GM18870 (cell line): Measurements from ENCODE around the gene MDFI.

ENCODE experiments used
- ATAC-seq: cut with Tn5 transposase; IDR thresholded peaks from one replicate; pipeline ENCODE4 v1.9.1; 2021; ENCODE audit warnings: moderate library complexity; ENCODE audit not compliant: unreplicated experiment

MDFI gene

GRCh38 chr6:41670703-41671360, 32.6 kb downstream of the MDFI start:
- ATAC-seq = no peak

- no peak for ATAC-seq
Measured at GRCh38 chr6:41671376-41671775, 33.1 kb downstream of the MDFI start.

DNA sequence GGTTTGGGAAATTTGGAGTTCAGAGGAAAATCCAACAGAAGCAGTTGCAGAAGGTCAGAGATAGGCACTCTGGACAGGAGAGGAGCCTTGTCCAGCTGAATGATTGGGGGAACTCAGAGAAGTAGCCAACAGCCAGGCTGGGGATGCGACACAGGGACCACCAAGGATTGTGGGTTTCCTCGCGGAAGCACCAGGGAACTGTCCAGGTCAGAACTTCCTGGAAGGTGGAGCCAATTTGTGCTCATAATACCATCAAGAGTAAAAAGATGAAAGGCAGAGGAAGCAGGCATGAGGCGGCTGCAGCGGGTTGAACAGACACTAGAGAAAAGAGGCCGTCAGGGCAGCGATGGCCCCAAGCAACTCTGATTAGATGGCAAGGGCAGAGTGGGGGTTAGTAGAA, 33.7 kb downstream of the MDFI start:
- no peak for ATAC-seq

DNA sequence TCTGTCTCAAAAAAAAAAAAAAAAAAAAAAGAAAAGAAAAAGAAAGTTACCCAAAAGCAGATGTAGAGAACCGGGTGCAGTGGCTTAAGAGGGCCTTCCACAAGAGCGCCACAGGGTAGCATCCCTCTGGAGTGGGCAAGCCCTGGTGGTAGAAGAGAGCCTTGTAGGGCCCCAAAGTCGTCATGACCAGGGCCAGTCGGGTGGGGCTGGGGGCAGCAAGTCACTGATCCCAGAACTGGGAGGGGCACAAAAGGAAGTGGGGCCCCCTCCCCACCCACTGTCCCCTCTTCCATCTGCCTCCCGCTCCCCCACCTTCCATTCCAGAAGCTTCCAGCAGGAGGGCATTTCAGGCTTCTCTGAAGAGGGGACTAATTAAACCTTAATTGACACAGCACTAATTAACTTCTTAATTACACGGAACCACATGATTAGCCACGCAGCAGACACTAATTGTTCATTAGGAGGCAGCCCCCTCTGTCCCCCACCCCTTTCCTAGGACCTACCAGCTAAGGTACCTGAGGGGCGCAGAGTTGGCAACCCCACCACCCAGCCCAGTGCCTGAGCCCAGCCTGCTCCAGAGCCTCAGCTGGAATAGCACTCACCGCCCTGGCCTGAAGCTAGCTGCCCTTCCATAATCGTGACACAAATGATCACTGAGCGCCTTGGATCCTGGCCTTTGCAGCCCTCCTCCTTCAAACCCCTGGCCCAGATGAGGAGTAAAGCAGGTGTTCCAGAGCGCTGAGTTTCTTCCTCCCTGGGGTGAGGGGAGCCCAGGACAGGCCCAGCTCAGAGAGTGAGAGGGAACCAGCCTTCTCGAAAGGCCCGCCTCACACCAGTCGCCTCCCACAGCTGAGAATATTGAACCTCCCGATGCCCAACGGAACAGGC, 34.8 kb downstream of the MDFI start:
- ATAC-seq = no peak

DNA sequence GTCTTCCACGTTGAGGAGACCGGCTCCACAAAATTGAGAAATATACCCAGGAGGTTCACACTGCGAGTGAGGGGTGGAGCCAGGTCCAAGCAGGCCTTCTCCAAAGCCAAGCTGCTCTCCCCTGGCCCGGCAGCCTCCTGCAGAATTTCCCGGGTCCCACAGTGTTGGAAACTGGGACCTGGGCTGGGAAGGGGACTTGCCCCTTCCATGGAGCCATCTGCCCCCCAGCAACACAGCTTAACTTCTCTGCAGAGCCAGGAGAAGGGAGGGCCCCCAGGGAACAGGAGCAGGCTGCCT, 35.4 kb downstream of the MDFI start:
- no peak for ATAC-seq

DNA sequence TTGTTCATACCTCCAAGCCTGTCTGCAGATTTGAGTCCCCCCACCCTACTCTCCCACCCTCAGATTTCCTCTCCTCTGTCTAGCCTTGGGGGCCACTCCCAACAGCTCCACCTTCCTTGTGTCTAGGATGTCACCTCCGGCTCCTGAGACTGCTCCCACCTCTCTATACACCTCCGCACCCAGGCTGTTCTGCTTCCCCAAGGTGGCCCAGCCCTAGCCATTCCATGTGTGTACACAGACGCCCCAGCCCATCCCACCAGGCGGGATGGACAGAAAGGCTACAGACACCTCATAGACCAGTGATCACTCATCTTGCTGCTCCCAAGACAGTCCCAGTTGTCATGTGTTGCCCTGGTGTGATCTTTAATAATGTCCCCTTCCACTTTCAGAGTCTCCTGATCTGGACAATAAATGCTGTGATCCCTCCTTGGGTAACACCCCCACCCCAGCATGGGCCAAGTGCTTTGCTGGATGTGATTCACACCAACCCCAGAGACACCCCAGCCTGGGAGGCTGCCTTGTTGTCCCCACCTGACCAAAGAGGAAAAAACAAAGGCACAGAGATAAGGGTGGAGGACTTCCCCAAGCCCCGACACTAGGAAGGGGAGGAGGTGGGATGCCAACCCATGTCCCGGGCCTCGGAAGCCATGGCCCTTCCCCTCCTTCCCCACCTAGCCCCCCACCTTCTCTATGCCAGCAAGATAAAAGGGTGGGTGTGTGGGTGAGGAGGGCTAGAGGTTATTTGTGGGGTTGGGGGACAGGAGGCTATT, 36.1 kb downstream of the MDFI start:
- ATAC-seq = no peak

DNA sequence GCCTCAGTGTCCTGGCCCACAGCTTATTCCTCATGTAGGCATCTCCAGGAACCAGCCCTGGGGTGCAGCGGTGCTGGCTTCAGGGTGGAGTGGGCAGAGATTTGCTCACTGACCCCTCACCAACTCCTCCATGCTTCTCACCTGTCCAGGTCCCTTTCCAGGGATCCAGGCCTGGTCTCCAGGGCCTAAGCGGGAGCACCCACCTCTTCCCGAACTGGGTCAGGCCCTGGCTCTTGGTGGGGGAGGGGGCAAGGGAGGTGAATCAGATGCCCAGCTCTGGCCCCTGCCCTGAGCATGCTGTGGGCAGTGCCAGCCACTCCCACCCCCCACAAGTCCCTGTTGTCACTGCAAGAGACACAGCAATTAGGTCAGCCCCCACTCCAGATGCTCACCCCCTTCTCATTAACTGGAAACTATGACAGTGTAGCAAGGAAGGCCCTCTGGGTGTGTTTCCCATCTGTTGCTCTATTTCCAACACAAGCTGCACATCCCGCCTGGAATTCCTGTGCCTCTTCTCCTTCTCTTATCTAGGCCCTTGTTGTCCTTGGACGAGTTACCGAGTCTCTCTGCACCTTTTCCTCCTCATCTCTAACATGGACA, 37.0 kb downstream of the MDFI start:
- no peak for ATAC-seq

GRCh38 chr6:41675992-41676391, 37.7 kb downstream of the MDFI start:
- no peak for ATAC-seq

DNA sequence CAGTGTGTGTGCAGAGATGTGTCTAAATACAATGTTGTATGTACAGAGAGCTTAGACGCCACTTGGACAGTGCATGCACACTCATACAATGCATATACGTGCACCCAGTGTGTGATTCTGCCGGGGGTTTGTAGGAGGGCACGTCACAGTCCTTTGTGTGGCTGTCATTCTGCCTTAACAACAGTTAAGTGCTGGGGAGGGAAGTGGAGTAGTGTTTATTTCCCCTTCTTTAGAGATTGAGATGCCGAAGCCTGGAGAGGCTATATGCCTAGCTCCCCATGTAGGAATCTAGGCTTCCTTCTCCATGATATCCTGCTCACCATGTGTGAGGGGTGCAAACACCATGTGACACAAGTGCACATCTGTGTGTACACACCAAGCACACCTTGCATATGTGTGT, 38.2 kb downstream of the MDFI start:
- ATAC-seq = no peak

- no peak for ATAC-seq
Measured at GRCh38 chr6:41677124-41677921, 39.1 kb downstream of the MDFI start.

DNA sequence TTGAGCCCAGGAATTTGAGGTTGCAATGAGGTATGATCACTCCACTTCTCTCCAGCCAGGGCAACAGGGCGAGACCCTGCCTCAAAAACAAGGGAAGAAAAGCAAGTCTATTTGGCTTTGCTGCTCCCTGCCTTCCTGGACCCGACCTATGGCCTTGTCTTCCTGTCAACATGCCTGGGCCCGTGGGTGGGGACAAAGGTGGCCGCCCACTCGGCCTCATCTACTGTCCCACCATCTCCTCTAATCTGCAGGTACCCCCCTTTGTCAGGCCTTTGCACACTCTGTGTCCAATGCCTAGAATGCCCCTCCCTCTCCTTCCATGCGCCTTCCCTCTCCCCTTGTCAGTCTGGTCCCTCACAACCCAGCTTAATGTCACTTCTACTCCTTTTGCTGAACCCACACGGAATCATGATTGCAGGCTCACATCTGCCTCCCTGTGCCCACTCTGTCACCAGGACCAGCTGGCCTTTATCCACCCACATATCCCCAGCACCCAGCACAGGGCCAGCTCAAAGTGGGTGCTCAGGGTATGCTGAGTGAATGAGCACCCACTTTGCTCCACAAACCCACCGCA, 40.3 kb downstream of the MDFI start:
- no peak for ATAC-seq

DNA sequence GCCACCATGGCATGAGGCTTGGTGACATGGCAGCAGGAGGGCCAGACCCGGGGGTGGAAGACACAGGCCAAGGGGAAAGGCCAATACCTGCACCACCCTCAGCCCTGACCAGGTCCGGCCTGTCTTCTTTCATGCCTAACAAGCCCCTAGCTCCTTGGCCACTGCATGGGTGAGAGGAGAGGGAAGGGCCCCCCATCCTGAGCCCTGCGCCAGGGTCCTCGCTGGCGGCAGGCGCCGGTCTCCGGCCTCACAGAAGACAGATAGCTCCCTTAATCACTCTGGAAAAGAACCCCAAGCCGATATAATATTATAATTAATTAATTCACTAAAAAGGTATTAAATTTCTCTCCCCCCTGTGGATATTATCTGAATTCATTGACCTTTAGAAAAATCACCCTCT, 41.4 kb downstream of the MDFI start:
- ATAC-seq = no peak

- ATAC-seq = no peak
Measured at GRCh38 chr6:41680182-41680965, 42.1 kb downstream of the MDFI start.

DNA sequence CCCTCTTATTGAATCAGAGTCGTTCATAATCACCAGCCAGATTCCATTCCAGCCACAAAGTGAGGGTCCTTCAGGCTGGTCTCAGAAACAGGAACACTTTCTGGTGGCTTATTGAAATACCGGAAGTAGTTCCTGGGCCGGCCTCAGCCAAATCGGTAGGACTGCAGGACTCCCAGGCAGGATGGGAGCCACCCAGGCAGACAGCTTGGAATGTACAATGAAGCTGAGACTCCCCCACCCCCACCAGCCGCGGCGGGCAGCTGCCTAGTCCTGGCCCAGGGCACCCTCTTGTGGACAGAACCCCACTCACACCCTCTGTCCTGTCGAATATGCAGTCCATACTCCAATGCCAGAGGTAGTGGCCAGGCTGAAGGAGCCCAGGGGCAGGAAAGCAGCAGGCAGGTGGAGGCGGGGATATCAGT, 43.8 kb downstream of the MDFI start:
- no peak for ATAC-seq

DNA sequence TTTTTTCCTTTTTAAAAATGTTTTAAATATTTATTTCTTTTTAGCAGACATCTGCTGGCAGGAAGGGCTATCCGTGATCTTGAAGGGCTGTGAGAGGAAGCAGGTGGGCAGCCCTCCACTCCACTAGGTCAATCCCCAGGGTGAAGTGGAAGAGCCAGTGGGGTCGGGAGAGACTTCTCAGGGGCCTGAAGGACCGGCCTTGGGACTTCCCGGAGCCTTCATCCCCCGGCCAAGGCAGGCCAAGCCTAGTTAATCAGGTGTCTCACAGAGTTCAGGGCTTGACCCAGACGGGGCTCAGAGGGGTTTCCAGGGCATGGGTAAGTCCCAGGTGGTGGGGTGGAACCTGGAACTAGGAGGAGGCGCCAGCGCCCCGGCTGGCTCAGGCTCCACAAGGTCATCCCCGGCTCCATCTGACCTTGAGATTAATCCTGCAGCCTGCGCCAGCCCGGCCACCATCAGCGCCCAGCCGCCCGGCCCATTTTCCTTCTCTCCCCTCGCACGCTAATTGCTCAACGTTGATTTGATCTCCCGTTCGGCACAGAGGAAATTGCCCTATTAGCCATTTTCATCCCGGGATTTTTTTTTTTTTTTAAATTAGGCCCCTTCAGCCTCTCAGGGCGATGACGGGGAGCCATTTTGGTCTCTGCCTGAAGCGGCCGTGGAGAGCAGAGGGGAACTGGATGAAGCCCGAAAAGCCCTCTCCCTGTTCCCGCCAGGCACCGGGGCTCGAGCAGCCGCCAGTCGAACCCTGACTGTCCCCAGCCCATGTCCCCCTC, 44.4 kb downstream of the MDFI start:
- ATAC-seq = no peak

DNA sequence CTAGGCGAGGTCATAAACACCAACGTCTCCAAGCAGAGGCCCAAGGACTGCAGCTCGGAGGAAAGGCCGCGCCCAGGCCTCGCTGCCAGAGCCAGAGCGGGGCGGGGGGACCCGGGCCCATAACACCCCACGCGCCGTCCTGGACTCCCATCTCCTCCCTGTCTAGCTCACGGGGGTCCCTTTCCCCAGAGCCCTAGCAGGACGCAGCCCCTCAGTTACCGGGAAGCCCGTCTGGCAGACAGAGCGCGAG, 44.9 kb downstream of the MDFI start:
- no peak for ATAC-seq

DNA sequence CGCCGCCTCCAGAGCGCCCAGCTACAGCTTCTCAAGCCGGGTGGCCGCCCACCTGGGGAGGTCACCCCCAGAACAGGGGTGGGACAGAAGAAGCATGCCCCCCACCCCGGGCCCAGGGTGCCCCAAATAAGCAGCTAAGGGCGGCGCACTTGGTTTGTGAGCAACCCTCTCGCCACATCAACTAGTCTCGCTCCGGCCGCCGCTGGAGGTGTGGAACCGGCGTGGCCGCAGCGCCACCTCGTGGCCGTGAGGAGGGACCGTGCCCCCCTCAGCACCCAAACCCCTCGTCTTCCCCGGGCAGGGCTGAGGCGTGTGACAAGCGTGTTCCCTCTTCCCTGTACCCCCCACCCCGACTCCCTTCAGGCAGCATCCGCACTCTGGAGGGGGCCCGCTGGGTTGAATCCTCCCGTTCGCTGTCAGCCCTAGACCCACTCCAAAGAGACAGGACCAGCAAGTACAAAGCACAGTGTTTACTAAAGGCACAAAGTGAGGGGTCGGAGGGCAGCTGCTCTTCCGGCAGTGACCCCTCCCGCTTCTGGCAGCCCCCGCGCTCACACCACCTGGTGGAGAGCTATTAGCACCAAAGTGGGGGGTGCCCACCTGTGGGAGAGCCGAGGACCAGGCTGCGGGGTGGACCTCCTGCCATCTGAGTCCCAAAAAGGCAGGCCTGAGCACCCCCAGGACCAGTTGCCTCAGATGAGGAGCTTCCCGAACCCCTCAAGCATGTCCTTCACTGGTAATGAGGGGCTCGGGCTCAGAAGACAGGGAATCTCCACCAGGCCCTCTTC, 45.4 kb downstream of the MDFI start:
- ATAC-seq = no peak
